Measurements from ENCODE around the gene DUSP16.

DNA sequence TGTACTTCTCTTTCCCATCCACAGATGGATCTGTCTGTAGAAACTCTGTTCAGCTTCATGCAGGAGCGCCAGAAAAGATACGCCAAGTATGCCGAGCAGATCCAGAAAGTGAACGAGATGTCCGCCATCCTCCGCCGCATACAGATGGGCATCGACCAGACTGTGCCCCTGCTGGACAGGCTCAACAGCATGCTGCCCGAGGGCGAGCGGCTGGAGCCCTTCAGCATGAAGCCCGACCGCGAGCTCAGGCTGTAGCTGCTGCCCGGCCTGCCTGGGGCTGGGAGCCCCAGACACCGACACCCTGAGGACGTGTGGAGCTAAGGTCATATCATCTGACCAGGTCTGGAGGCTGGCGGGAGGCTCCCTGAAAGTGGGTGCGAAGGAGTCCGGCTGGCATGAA is 97.1 kb downstream of the DUSP16 start:
- TF ChIP-seq FOXM1 (IDR thresholded peaks at IDR 0.05; ENCODE audit: borderline replicate concordance) = no peak
- TF ChIP-seq FOXK2 (IDR thresholded peaks at IDR 0.05) = no peak
- no peak for TF ChIP-seq SUZ12 (IDR thresholded peaks at IDR 0.05)
- TF ChIP-seq TARDBP (IDR thresholded peaks at IDR 0.05) = no peak
- no peak for TF ChIP-seq HDGF (IDR thresholded peaks at IDR 0.05; ENCODE audit: borderline replicate concordance)
- TF ChIP-seq ELF4 (IDR thresholded peaks at IDR 0.05) = no peak
- no peak for TF ChIP-seq SP1 (IDR thresholded peaks at IDR 0.05)
- no peak for TF ChIP-seq NFRKB (IDR thresholded peaks at IDR 0.05)
- TF ChIP-seq, protein P1, sequence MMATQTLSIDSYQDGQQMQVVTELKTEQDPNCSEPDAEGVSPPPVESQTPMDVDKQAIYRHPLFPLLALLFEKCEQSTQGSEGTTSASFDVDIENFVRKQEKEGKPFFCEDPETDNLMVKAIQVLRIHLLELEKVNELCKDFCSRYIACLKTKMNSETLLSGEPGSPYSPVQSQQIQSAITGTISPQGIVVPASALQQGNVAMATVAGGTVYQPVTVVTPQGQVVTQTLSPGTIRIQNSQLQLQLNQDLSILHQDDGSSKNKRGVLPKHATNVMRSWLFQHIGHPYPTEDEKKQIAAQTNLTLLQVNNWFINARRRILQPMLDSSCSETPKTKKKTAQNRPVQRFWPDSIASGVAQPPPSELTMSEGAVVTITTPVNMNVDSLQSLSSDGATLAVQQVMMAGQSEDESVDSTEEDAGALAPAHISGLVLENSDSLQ (IDR thresholded peaks at IDR 0.05) = no peak
- no peak for TF ChIP-seq ARNT (IDR thresholded peaks at IDR 0.05)
- no peak for TF ChIP-seq LEF1 (IDR thresholded peaks at IDR 0.05; ENCODE audit: borderline replicate concordance)
- TF ChIP-seq FOXA1 (IDR thresholded peaks at IDR 0.05) = no peak
- TF ChIP-seq ZNF384 (IDR thresholded peaks at IDR 0.05) = no peak
- no peak for TF ChIP-seq BHLHE40 (IDR thresholded peaks at IDR 0.05; ENCODE audit: borderline replicate concordance)

Data from HEK293T (cell line).